HL-60 (cell line): ENCODE results near the gene WDFY4.

Source experiments
- DNase-seq, 2 experiments: peaks; one replicate each; pipeline ENCODE4 v3.0.0-alpha.2; 2010 to 2020; ENCODE audit warnings: low read depth in 1 of 2, low spot score in 1 of 2
- H3K27ac ChIP-seq: fragments of 250-450 bp; sonication (Bioruptor Pico); replicated peaks from 2 replicates; pipeline ENCODE4 v1.5.1; 2020; ENCODE audit warnings: mild to moderate bottlenecking, moderate library complexity
- H3K27me3 ChIP-seq: fragments of 250-450 bp; sonication (Bioruptor Pico); 2 replicates; pipeline ENCODE4 v1.5.1; 2021; ENCODE audit warnings: mild to moderate bottlenecking, moderate library complexity; ENCODE audit not compliant: insufficient read depth, poor library complexity, severe bottlenecking
- H3K4me3 ChIP-seq: replicated peaks from 2 replicates; pipeline ENCODE4 v1.5.1; 2011; ENCODE audit warnings: mild to moderate bottlenecking, control low read depth, low read length; ENCODE audit not compliant: insufficient read depth
- CTCF ChIP-seq: IDR thresholded peaks from one replicate; pipeline ENCODE4 v1.5.1; 2011; ENCODE audit warnings: low read length, control low read depth, inconsistent platforms; ENCODE audit not compliant: insufficient read depth
- GABPA ChIP-seq: IDR thresholded peaks from 2 replicates; pipeline ENCODE4 v1.6.1; 2012; ENCODE audit warnings: low read depth
- POLR2AphosphoS5 ChIP-seq: IDR thresholded peaks from 2 replicates; pipeline ENCODE4 v1.6.1; 2012; ENCODE audit warnings: low read depth
- REST ChIP-seq: IDR thresholded peaks from 2 replicates; pipeline ENCODE4 v1.6.1; 2012; ENCODE audit warnings: low read depth; ENCODE audit not compliant: insufficient replicate concordance
- SPI1 ChIP-seq: IDR thresholded peaks from 2 replicates; pipeline ENCODE4 v1.6.1; 2012; ENCODE audit warnings: low read depth, mild to moderate bottlenecking, borderline replicate concordance

The WDFY4 gene

GRCh38 chr10:48938990-48939536 lies 254.4 kb downstream of the WDFY4 start:
- Histone ChIP-seq H3K4me3 (no peak overlapping the region), H3K27ac (no peak overlapping the region), H3K27me3 (no peaks in the 10 kb centered on the region)
- no peak for DNase-seq
- TF ChIP-seq SPI1 (no peak), POLR2AphosphoS5 (no peak), REST (no peak), CTCF (no peak), GABPA (no peak)

- TF ChIP-seq GABPA, result no peak
- no peak within 1 kb of the TSS for H3K27ac ChIP-seq
- H3K4me3 ChIP-seq, result no peak within 1 kb of the TSS
- no peak for DNase-seq
- H3K27me3 ChIP-seq, result no peaks in the 10 kb centered on the region
These were observed 255.2 kb downstream of the WDFY4 start, which contains the start of gene LRRC18 for GRCh38 chr10:48939790-48940325. Gene LRRC18 (minus strand): TSS chr10:48939840. CDS start chr10:48914155, 25,685 bp downstream.

GRCh38 chr10:48940372-48940771 lies 255.7 kb downstream of the WDFY4 start:
- no peak for TF ChIP-seq GABPA
- TF ChIP-seq CTCF, result no peak
- TF ChIP-seq SPI1, result no peak
- no peak for TF ChIP-seq POLR2AphosphoS5
- no peaks in the 10 kb centered on the region for H3K27me3 ChIP-seq

GRCh38 chr10:48940958-48941357 lies 256.3 kb downstream of the WDFY4 start:
- no peaks in the 10 kb centered on the region for H3K27me3 ChIP-seq
- TF ChIP-seq SPI1 (no peak), POLR2AphosphoS5 (no peak), CTCF (no peak), REST (no peak), GABPA (no peak)
- H3K4me3 ChIP-seq, result no peak overlapping the region
- no peak overlapping the region for H3K27ac ChIP-seq
- no peak for DNase-seq

More at GRCh38 chr10:48940372-48940771, 255.7 kb downstream of the WDFY4 start:
- Histone ChIP-seq H3K4me3 (no peak overlapping the region), H3K27ac (no peak overlapping the region)
- no peak for DNase-seq
